Thymus (tissue), 14 donors: ENCODE measurements around the gene GARIN5A. TPM values are rescaled to one million over a fixed set of nuclear protein-coding genes. Genes with fewer than 3 reads are reported as not detected.

Source experiments
- DNase-seq, 9 donors: peaks; one replicate each; pipeline ENCODE4 v3.0.0-alpha.2; 2013; ENCODE audit warnings: low spot score in 9 of 9, low read depth in 6 of 9, missing footprints in 1 of 9
- H3K27ac ChIP-seq, 2 donors: one replicate each; pipeline ENCODE4 v1.5.1; 2013; ENCODE audit warnings: control low read depth in 1 of 2, low read depth in 1 of 2, low read length in 1 of 2, mild to moderate bottlenecking in 1 of 2, moderate library complexity in 1 of 2
- H3K27me3 ChIP-seq, 2 donors: one replicate each; pipeline ENCODE4 v1.5.1; 2013; ENCODE audit warnings: low read length in 1 of 2; ENCODE audit not compliant: control insufficient read depth in 2 of 2, insufficient read depth in 1 of 2
- H3K36me3 ChIP-seq, 2 donors: one replicate each; pipeline ENCODE4 v1.5.1; 2013; ENCODE audit warnings: low read length in 1 of 2, mild to moderate bottlenecking in 1 of 2, moderate library complexity in 1 of 2; ENCODE audit not compliant: control insufficient read depth in 2 of 2, insufficient read depth in 2 of 2
- H3K4me1 ChIP-seq, 2 donors: one replicate each; pipeline ENCODE4 v1.5.1; 2013; ENCODE audit warnings: low read length in 2 of 2; ENCODE audit not compliant: control insufficient read depth in 2 of 2, insufficient read depth in 2 of 2
- H3K4me3 ChIP-seq, 2 donors: one replicate each; pipeline ENCODE4 v1.5.1; 2013; ENCODE audit warnings: low read length in 2 of 2, control low read depth in 1 of 2, mild to moderate bottlenecking in 1 of 2
- H3K9me3 ChIP-seq, 2 donors: one replicate each; pipeline ENCODE4 v1.5.1; 2013; ENCODE audit warnings: low read length in 1 of 2, mild to moderate bottlenecking in 1 of 2; ENCODE audit not compliant: control insufficient read depth in 2 of 2, insufficient read depth in 1 of 2
- WGBS: extraction: QIAGEN DNeasy Blood & Tissue Kit; methylation state at CpG from one replicate; pipeline ENCODE4 v1.1.7; 2013; 5-methylcytosine and 5-hydroxymethylcytosine counted together
- long read RNA-seq, 10 donors: transcript quantifications; one replicate each; lab custom pipeline, GENCODE V29; 2026
- polyA plus RNA-seq: library from polyadenylated mRNA; stranded (reverse); fragments of 200-250 nt; gene quantifications from one replicate; pipeline ENCODE4 v1.2.3, GENCODE V29; 2013
- total RNA-seq: library from RNA; stranded (reverse); fragments of 120-200 nt; gene quantifications from one replicate; pipeline ENCODE4 v1.2.4, GENCODE V29; 2013
- donor health status: healthy.

Gene GARIN5A
- total RNA-seq = 2.9 TPM
- 3.4 TPM for polyA plus RNA-seq
- long read RNA-seq, donor 1 = 0 reads
- long read RNA-seq, donor 2, partial matches to known transcripts = 0 of 3 reads
- long read RNA-seq, donor 2, other reads (novel, unspliced or antisense) = 0 of 3 reads
- long read RNA-seq, donor 3, transcript FAM71E1-202 (5 exons, 1,225 nt) = major isoform, 6 of 6 reads
- long read RNA-seq, donor 3, partial matches to known transcripts = 0 of 6 reads
- long read RNA-seq, donor 3, other reads (novel, unspliced or antisense) = 0 of 6 reads
- long read RNA-seq, donor 4, transcript FAM71E1-202 (5 exons, 1,225 nt) = major isoform, 5 of 5 reads
- long read RNA-seq, donor 4, partial matches to known transcripts = 0 of 5 reads
- long read RNA-seq, donor 4, other reads (novel, unspliced or antisense) = 0 of 5 reads
- long read RNA-seq, donor 5, partial matches to known transcripts = 0 of 4 reads
- long read RNA-seq, donor 5, other reads (novel, unspliced or antisense) = 0 of 4 reads
- long read RNA-seq, donor 6, partial matches to known transcripts = 14 of 21 reads
- long read RNA-seq, donor 6, other reads (novel, unspliced or antisense) = 6 of 21 reads
- long read RNA-seq, donor 7, partial matches to known transcripts = 0 of 2 reads
- long read RNA-seq, donor 7, other reads (novel, unspliced or antisense) = 0 of 2 reads
- long read RNA-seq, donor 8 = 0 reads
- long read RNA-seq, donor 9, partial matches to known transcripts = 0 of 1 reads
- long read RNA-seq, donor 9, other reads (novel, unspliced or antisense) = 0 of 1 reads
- long read RNA-seq, donor 10, partial matches to known transcripts = 0 of 1 reads
- long read RNA-seq, donor 10, other reads (novel, unspliced or antisense) = 0 of 1 reads

DNA sequence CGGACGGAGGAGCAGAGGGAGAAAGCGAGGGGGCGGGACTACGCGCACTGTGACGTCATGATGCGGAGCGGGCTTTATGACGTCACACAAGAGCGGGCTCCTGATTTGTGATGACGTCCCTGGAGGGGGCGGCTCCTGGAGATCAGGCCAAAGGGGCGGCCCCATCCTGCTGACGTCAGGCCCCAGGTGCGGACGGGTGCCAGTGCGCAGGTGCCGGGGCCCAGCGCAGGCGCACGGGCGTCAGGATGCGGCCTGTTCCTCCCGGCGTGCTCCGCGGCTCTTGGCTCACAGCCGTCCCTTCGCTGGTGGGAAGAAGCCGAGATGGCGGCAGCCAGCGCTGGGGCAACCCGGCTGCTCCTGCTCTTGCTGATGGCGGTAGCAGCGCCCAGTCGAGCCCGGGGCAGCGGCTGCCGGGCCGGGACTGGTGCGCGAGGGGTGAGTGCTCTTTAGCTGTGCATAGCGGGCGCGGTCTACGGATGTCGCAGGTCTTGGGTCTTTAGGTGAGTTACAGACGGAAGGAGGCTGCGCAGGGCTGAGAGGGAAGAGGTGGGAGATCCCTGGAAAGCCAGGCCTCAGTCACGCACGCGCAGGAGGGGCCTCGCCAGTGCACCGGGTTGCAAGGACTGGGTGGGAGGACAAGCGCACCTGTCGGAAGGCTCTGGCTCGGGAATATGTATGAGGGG lies at the start of gene GARIN5A, which contains the start of gene EMC10:
TSS of gene GARIN5A (minus strand) at position 625 of the 683 bp plus-strand sequence. CDS start at position 165, 460 bp downstream.
TSS of gene EMC10 (plus strand) at position 284 of the 683 bp plus-strand sequence. CDS start at position 322, 38 bp downstream.
- Histone ChIP-seq H3K9me3 (peaks cover 0 to 25% of the 10 kb centered on the region in 2 donors), H3K27ac (peak within 1 kb of the TSS; percentile 67 to 83), H3K36me3 (peaks cover 15 to 28% of the 10 kb centered on the region in 2 donors), H3K4me1 (peaks cover 8% of the 10 kb centered on the region in 2 donors), H3K4me3 (peak within 1 kb of the TSS; percentile 69 to 71), H3K27me3 (peaks cover 0 to 6% of the 10 kb centered on the region in 2 donors)
- DNase-seq = peak; percentile 75 to 93 (median 84)
- 5% methylated on average over 58 of the region's 58 CpGs for WGBS

DNA sequence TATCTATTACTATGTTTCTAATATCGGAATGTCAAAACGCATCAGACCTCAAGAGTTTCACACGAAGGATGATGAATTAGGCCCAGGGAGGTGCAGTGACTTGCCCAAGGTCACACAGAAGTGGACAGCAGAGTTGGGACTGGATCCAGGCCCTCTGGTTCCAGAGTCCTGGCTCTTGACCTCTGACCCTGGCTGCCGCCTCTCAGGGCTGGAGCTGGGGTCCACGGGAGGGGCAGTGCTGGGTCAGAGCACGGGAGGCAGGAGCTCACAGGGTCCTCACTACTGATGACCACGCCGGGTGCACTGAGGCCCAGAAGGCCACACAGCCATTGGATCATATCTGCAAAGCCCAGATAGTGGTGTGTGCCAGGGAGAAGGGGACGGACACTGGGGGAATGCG lies 46.2 kb upstream of the GARIN5A start:
- 95% methylated on average over 10 of the region's 10 CpGs for WGBS
- Histone ChIP-seq H3K36me3 (no peaks in the 10 kb centered on the region), H3K4me3 (no peak overlapping the region), H3K27me3 (no peaks in the 10 kb centered on the region), H3K9me3 (peaks cover 0 to 4% of the 10 kb centered on the region in 2 donors), H3K27ac (no peak overlapping the region), H3K4me1 (no peaks in the 10 kb centered on the region)
- DNase-seq = no peak

GRCh38 chr19:50520822-50521465 lies 44.3 kb upstream of the GARIN5A start:
- no peak overlapping the region for H3K27ac ChIP-seq
- peaks cover 2 to 8% of the 10 kb centered on the region in 2 donors for H3K27me3 ChIP-seq
- WGBS = 90% methylated on average over 17 of the region's 17 CpGs
- no peak overlapping the region for H3K4me3 ChIP-seq
- no peaks in the 10 kb centered on the region for H3K36me3 ChIP-seq
- H3K4me1 ChIP-seq = no peaks in the 10 kb centered on the region
- no peak for DNase-seq
- H3K9me3 ChIP-seq = peaks cover 0 to 4% of the 10 kb centered on the region in 2 donors

GRCh38 chr19:50519006-50519575 lies 42.4 kb upstream of the GARIN5A start:
- H3K27me3 ChIP-seq = peaks cover 2 to 19% of the 10 kb centered on the region in 2 donors
- WGBS = 97% methylated on average over 40 of the region's 40 CpGs
- DNase-seq = no peak
- peaks cover 0 to 4% of the 10 kb centered on the region in 2 donors for H3K9me3 ChIP-seq
- peaks cover 0 to 4% of the 10 kb centered on the region in 2 donors for H3K4me1 ChIP-seq
- no peak overlapping the region for H3K4me3 ChIP-seq
- H3K36me3 ChIP-seq = no peaks in the 10 kb centered on the region
- no peak overlapping the region for H3K27ac ChIP-seq

DNA sequence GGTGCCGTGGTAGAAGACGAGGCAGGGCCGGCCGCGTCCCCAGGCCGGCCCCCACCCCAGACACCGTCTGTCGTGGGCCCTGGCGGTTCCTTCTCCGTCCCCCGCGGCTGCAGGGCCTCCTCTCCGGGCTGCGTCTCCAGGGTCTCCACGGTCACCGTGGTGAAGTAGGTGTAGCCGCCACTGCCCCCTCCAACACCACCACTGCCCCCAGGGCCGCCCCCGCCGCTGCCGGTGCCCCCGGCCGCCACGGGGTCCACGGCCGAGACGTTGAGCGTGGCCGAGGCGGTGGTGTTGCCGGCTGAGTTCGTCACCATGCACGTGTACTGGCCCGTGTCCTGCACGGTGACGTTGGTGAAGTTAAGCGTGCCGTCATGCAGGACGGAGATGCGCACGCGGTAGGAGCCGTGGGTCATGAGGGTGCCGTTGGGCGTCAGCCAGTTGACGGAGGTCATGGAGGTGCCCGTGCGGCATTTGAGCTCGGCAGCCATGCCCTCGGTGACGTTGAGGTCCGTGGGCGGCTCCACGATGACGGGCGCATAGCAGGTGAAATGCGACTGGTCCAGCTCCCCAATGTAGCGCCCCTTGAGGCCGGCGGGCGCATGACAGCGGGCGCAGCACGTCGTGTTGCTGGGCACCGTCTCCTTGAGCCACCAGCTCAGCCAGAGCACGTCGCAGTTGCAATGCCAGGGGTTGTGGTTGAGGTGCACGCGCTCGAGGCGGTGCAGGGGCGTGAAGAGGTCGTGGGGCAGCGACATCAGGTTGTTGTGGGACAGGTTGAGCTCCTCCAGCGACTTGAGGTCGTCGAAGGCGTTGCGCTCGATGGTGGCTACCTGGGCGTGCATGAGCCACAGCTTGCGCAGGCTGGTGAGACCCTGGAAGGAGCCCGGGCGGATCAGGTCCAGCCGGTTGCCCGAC lies 41.7 kb upstream of the GARIN5A start:
- Histone ChIP-seq H3K4me3 (no peak overlapping the region), H3K4me1 (peaks cover 0 to 4% of the 10 kb centered on the region in 2 donors), H3K27me3 (peaks cover 2 to 24% of the 10 kb centered on the region in 2 donors), H3K9me3 (peaks cover 0 to 4% of the 10 kb centered on the region in 2 donors), H3K27ac (no peak overlapping the region), H3K36me3 (no peaks in the 10 kb centered on the region)
- DNase-seq = no peak
- 96% methylated on average over 87 of the region's 87 CpGs for WGBS

DNA sequence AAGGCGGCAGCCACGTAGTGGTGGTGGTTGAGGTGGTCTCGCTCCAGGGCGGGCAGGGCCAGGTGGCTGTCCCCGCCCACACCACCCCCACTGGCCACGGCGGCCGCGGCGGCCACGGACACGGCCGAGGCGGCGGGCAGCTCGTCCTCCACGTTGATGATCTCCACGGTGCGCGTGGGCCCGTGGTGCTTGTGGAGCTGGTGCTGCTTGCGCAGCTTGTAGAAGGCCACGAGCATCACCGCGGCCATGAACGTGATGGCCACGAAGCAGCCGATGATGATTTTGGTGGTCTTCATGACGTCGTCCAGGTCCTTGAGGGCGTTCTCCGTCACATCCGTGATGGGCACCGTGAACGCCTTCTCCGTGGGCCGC lies 41.0 kb upstream of the GARIN5A start:
- H3K27ac ChIP-seq = no peak overlapping the region
- H3K9me3 ChIP-seq = peaks cover 0 to 4% of the 10 kb centered on the region in 2 donors
- H3K27me3 ChIP-seq = peaks cover 2 to 24% of the 10 kb centered on the region in 2 donors
- WGBS = 97% methylated on average over 37 of the region's 37 CpGs
- no peak overlapping the region for H3K4me3 ChIP-seq
- no peak for DNase-seq
- peaks cover 0 to 4% of the 10 kb centered on the region in 2 donors for H3K4me1 ChIP-seq
- H3K36me3 ChIP-seq = no peaks in the 10 kb centered on the region

DNA sequence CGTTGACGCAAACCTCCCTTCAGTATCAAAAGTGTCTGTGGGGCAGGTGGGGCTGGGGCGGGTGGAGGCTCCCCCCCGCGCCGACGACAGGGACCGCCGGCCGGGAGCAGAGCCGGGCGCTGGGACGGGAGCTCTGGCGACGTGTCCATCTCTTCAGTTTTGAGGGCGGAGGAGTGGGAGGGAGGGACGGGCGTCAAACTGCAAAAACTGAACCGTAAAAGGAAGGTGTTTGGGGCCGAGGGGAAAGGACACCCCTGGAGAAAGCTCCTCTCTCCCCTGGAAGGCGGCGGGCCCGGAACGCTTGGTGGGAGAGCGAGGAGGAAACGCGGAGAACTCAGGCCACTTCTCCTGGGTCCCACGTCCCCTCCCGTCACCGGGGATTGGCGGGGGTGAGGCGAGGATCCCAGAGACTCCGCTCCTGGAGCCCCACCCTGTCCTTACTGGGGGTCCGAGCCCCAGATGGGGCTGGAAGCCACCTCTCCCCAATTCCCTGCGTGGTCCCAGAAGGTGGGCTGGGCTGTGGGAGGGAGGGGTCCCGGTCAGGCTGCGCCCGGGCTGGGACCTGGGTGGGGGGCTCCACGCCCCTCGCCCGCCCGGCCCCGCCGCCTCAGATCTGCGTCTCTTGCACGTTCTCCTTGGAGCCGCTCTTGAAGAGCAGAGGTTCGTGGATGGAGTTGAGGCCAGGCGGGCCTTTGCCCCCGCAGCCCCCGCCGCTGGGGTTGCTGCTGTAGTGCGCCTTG lies 40.5 kb upstream of the GARIN5A start:
- Histone ChIP-seq H3K27me3 (peaks cover 2 to 24% of the 10 kb centered on the region in 2 donors), H3K27ac (no peak overlapping the region), H3K4me3 (no peak overlapping the region), H3K9me3 (peaks cover 0 to 4% of the 10 kb centered on the region in 2 donors), H3K4me1 (peaks cover 0 to 4% of the 10 kb centered on the region in 2 donors), H3K36me3 (no peaks in the 10 kb centered on the region)
- DNase-seq = no peak
- 62% methylated on average over 53 of the region's 53 CpGs for WGBS
